ENCODE results near the gene STXBP4.

STXBP4 gene

GRCh38 chr17:54971901-54972300, 3.3 kb downstream of the STXBP4 start:
- DNase-seq (ENCODE audit: low spot score): no peak

GRCh38 chr17:54972406-54973138, 4.0 kb downstream of the STXBP4 start:
- no peak for DNase-seq (ENCODE audit: low spot score)

GRCh38 chr17:54974759-54975158, 6.2 kb downstream of the STXBP4 start:
- DNase-seq (ENCODE audit: low spot score): no peak

GRCh38 chr17:54976316-54976715, 7.8 kb downstream of the STXBP4 start:
- no peak for DNase-seq (ENCODE audit: low spot score)

- DNase-seq (ENCODE audit: low spot score): no peak
Observed at GRCh38 chr17:54977744-54978143, 9.2 kb downstream of the STXBP4 start.

GRCh38 chr17:54979657-54980056, 11.1 kb downstream of the STXBP4 start:
- DNase-seq (ENCODE audit: low spot score): no peak

- DNase-seq (ENCODE audit: low spot score): no peak
Observed at GRCh38 chr17:54980375-54980774, 11.8 kb downstream of the STXBP4 start.

- no peak for DNase-seq (ENCODE audit: low spot score)
Observed at GRCh38 chr17:54982399-54982798, 13.8 kb downstream of the STXBP4 start.

GRCh38 chr17:54983260-54983659, 14.7 kb downstream of the STXBP4 start:
- DNase-seq (ENCODE audit: low spot score): no peak

GRCh38 chr17:54985476-54985875, 16.9 kb downstream of the STXBP4 start:
- no peak for DNase-seq (ENCODE audit: low spot score)

GRCh38 chr17:54990118-54990517, 21.6 kb downstream of the STXBP4 start:
- no peak for DNase-seq (ENCODE audit: low spot score)

GRCh38 chr17:54991567-54991966, 23.0 kb downstream of the STXBP4 start:
- DNase-seq (ENCODE audit: low spot score): no peak

- DNase-seq (ENCODE audit: low spot score): peak; percentile 53
Observed at GRCh38 chr17:54992797-54993639, 24.5 kb downstream of the STXBP4 start.

- no peak for DNase-seq (ENCODE audit: low spot score)
Observed at GRCh38 chr17:54996441-54996840, 27.9 kb downstream of the STXBP4 start.

- DNase-seq (ENCODE audit: low spot score): no peak
Observed at GRCh38 chr17:55002458-55002857, 33.9 kb downstream of the STXBP4 start.

- DNase-seq (ENCODE audit: low spot score): no peak
Observed at GRCh38 chr17:55004484-55004883, 35.9 kb downstream of the STXBP4 start.

- DNase-seq (ENCODE audit: low spot score): no peak
Observed at GRCh38 chr17:55005520-55005919, 37.0 kb downstream of the STXBP4 start.

- no peak for DNase-seq (ENCODE audit: low spot score)
Observed at GRCh38 chr17:55023626-55024025, 55.1 kb downstream of the STXBP4 start.

GRCh38 chr17:55037828-55038227, 69.3 kb downstream of the STXBP4 start:
- no peak for DNase-seq (ENCODE audit: low spot score)

GRCh38 chr17:55038291-55038690, 69.7 kb downstream of the STXBP4 start:
- DNase-seq (ENCODE audit: low spot score): no peak

GRCh38 chr17:55040611-55041010, 72.0 kb downstream of the STXBP4 start:
- DNase-seq (ENCODE audit: low spot score): no peak

GRCh38 chr17:55053855-55054254, 85.3 kb downstream of the STXBP4 start:
- no peak for DNase-seq (ENCODE audit: low spot score)

- no peak for DNase-seq (ENCODE audit: low spot score)
Observed at GRCh38 chr17:55054429-55054828, 85.9 kb downstream of the STXBP4 start.
